IMR-90 (cell line): ENCODE measurements around the gene CYB5R3. TPM values are rescaled to one million over a fixed set of nuclear protein-coding genes. Genes with fewer than 3 reads are reported as not detected.

Experiments
- ATAC-seq: fragments of 200-7000 bp; cut with Tn5 transposase; 2 replicates; pipeline ENCODE4 v1.9.1; 2020; ENCODE audit warnings: low read depth, mild to moderate bottlenecking, moderate library complexity
- BruUV-seq: library from RNA; stranded (reverse); fragments of 400-500 nt; replicated peaks from 2 replicates; lab custom pipeline; 2021; lab: Mats Ljungman, UMichigan
- CTCF ChIA-PET: fragments of 300-600 bp; formaldehyde crosslinking; extraction: SDS; loops from one replicate; lab custom pipeline; 2021; ENCODE audit warnings: antibody characterized with exemption; lab: Yijun Ruan, JAX
- POLR2A ChIA-PET: fragments of 300-600 bp; sonication (Branson Sonifier 250); formaldehyde crosslinking; loops from one replicate; lab custom pipeline; 2022; ENCODE audit warnings: antibody characterized with exemption; ENCODE audit not compliant: unreplicated experiment; lab: Charles Lee
- DNase-seq: peaks from one replicate; pipeline ENCODE4 v3.0.0; 2013
- H2AFZ ChIP-seq: replicated peaks from 2 replicates; pipeline ENCODE3; 2013; ENCODE audit warnings: low read length, mild to moderate bottlenecking; ENCODE audit not compliant: poor library complexity
- H2AK5ac ChIP-seq: 2 replicates; pipeline ENCODE4 v1.6.1; 2013; ENCODE audit warnings: low read depth, low read length, inconsistent platforms
- H2AK9ac ChIP-seq: replicated peaks from 2 replicates; pipeline ENCODE3; 2013; ENCODE audit warnings: mild to moderate bottlenecking, low read depth, low read length, moderate library complexity; ENCODE audit not compliant: poor library complexity
- H2BK120ac ChIP-seq: 2 replicates; pipeline ENCODE4 v1.6.1; 2013; ENCODE audit warnings: low read depth, low read length, inconsistent platforms
- H2BK15ac ChIP-seq: 3 replicates; pipeline ENCODE4 v1.6.1; 2013; ENCODE audit warnings: low read depth, low read length, inconsistent platforms
- H2BK20ac ChIP-seq: 2 replicates; pipeline ENCODE4 v1.6.1; 2013; ENCODE audit warnings: low read depth, mild to moderate bottlenecking, inconsistent platforms, low read length, moderate library complexity
- H2BK5ac ChIP-seq: 2 replicates; pipeline ENCODE4 v1.6.1; 2013; ENCODE audit warnings: mild to moderate bottlenecking, low read depth, low read length, inconsistent platforms; ENCODE audit not compliant: poor library complexity, severe bottlenecking
- H3K14ac ChIP-seq: replicated peaks from 2 replicates; pipeline ENCODE4 v1.6.1; 2013; ENCODE audit warnings: low read depth, low read length, inconsistent platforms
- H3K18ac ChIP-seq: 2 replicates; pipeline ENCODE4 v1.6.1; 2013; ENCODE audit warnings: low read depth, low read length, control low read depth
- H3K23ac ChIP-seq: 2 replicates; pipeline ENCODE4 v1.6.1; 2013; ENCODE audit warnings: low read depth, low read length, inconsistent platforms
- H3K27ac ChIP-seq: 2 replicates; pipeline ENCODE4 v1.5.1; 2013; ENCODE audit warnings: mild to moderate bottlenecking, control low read depth, low read length; ENCODE audit not compliant: insufficient read depth
- H3K27me3 ChIP-seq: 2 replicates; pipeline ENCODE4 v1.6.1; 2013; ENCODE audit warnings: low read length; ENCODE audit not compliant: control insufficient read depth, insufficient read depth
- H3K36me3 ChIP-seq: 2 replicates; pipeline ENCODE4 v1.6.1; 2013; ENCODE audit warnings: low read length, mixed read lengths; ENCODE audit not compliant: control insufficient read depth, insufficient read depth
- H3K4ac ChIP-seq: 2 replicates; pipeline ENCODE4 v1.6.1; 2013; ENCODE audit warnings: low read depth, low read length, inconsistent platforms
- H3K4me1 ChIP-seq: 2 replicates; pipeline ENCODE4 v1.6.1; 2013; ENCODE audit warnings: low read length, mixed read lengths; ENCODE audit not compliant: control insufficient read depth, insufficient read depth
- H3K4me2 ChIP-seq: 2 replicates; pipeline ENCODE4 v1.6.1; 2013; ENCODE audit warnings: low read depth, mild to moderate bottlenecking, control low read depth, low read length, moderate library complexity
- H3K4me3 ChIP-seq: 2 replicates; pipeline ENCODE4 v1.5.1; 2013; ENCODE audit warnings: low read depth, mild to moderate bottlenecking, control low read depth, low read length, moderate library complexity; ENCODE audit not compliant: insufficient read depth
- H3K56ac ChIP-seq: 2 replicates; pipeline ENCODE4 v1.6.1; 2013; ENCODE audit warnings: low read length, inconsistent platforms; ENCODE audit not compliant: insufficient read depth; ENCODE audit errors: extremely low read depth
- H3K79me1 ChIP-seq, 2 experiments: 2 replicates each; pipeline ENCODE4 v1.6.1; 2013; ENCODE audit warnings: low read length in 2 of 2, inconsistent platforms in 1 of 2, low read depth in 1 of 2
- H3K9ac ChIP-seq: 2 replicates; pipeline ENCODE4 v1.6.1; 2013; ENCODE audit warnings: low read depth, low read length, control low read depth
- H3K9me1 ChIP-seq: 2 replicates; pipeline ENCODE4 v1.6.1; 2013; ENCODE audit warnings: low read length, inconsistent platforms; ENCODE audit not compliant: insufficient read depth
- H3K9me3 ChIP-seq: 2 replicates; pipeline ENCODE4 v1.6.1; 2013; ENCODE audit warnings: low read length; ENCODE audit not compliant: control insufficient read depth, insufficient read depth
- H4K20me1 ChIP-seq: 2 replicates; pipeline ENCODE4 v1.6.1; 2013; ENCODE audit warnings: low read length, inconsistent platforms; ENCODE audit not compliant: insufficient read depth
- H4K5ac ChIP-seq: 2 replicates; pipeline ENCODE4 v1.6.1; 2013; ENCODE audit warnings: mild to moderate bottlenecking, low read depth, low read length, control low read depth
- H4K8ac ChIP-seq, 2 experiments: 2 replicates each; pipeline ENCODE4 v1.6.1; 2013; ENCODE audit warnings: low read depth in 2 of 2, low read length in 2 of 2, control low read depth in 1 of 2, inconsistent platforms in 1 of 2
- H4K91ac ChIP-seq: 2 replicates; pipeline ENCODE4 v1.6.1; 2013; ENCODE audit warnings: low read depth, low read length, inconsistent platforms; ENCODE audit not compliant: insufficient read depth
- CEBPB ChIP-seq: IDR thresholded peaks from 2 replicates; pipeline ENCODE4 v1.6.1; 2012; ENCODE audit warnings: low read depth, low read length, improper control_type of control experiment
- CHD1 ChIP-seq: IDR thresholded peaks from 2 replicates; pipeline ENCODE4 v1.6.1; 2012; ENCODE audit warnings: low read depth, low read length, improper control_type of control experiment
- MAFK ChIP-seq: IDR thresholded peaks from 2 replicates; pipeline ENCODE4 v1.6.1; 2012; ENCODE audit warnings: low read depth, low read length, improper control_type of control experiment
- NFE2L2 ChIP-seq: fragments of 150-350 bp; IDR thresholded peaks from 2 replicates; pipeline ENCODE4 v1.6.1; 2016; ENCODE audit warnings: low read depth, mild to moderate bottlenecking, low read length
- SMC3 ChIP-seq: fragments of 150-350 bp; IDR thresholded peaks from 2 replicates; pipeline ENCODE4 v1.6.1; 2016; ENCODE audit warnings: low read depth, mild to moderate bottlenecking, antibody characterized with exemption, low read length, moderate library complexity
- WGBS, 2 experiments: methylation state at CpG; one replicate each; pipeline versions ENCODE4 v1.1.5 to v1.1.7; 2013; ENCODE audit warnings: missing lambda C conversion rate in 2 of 2; ENCODE audit not compliant: insufficient read length in 1 of 2; ENCODE audit errors: extremely low coverage in 2 of 2; 5-methylcytosine and 5-hydroxymethylcytosine counted together
- dilution Hi-C: fragments of 300-500 bp; cut with HindIII; formaldehyde crosslinking; loops from one replicate; pipeline ENCODE4 v1.14.3; 2018; ENCODE audit warnings: low sequenced_read_pairs; ENCODE audit not compliant: unreplicated experiment
- in situ Hi-C: fragments of 300-500 bp; cut with MboI; formaldehyde crosslinking; loops from 3 replicates; pipeline ENCODE4 v1.14.3; 2019; ENCODE audit warnings: low sequenced_read_pairs, inconsistent platforms, mixed read lengths
- intact Hi-C: fragments of 100-400 bp; cut with micrococcal nuclease; formaldehyde crosslinking; loops from 2 replicates; pipeline ENCODE4 v1.10.0; 2022
- polyA plus RNA-seq, 3 experiments: library from polyadenylated mRNA; depleted of rRNA; stranded (reverse); fragments of >200 nt; gene quantifications; 2 replicates each; pipeline ENCODE4 v1.2.3, GENCODE V29; 2012; ENCODE audit warnings: low replicate concordance in 1 of 3
- total RNA-seq: library from RNA; depleted of rRNA; stranded (reverse); fragments of >200 nt; gene quantifications from 2 replicates; pipeline ENCODE4 v1.2.3, GENCODE V29; 2012
- TF ChIP-seq, protein P1 (sequence below): fragments of 150-350 bp; IDR thresholded peaks from 2 replicates; pipeline ENCODE4 v1.6.1; 2017; ENCODE audit warnings: mild to moderate bottlenecking, antibody characterized with exemption, low read length, low read depth

Gene CYB5R3
- total and polyA plus RNA-seq, 2 of the 4 experiments (the other 2 are of a cell fraction) = 44.1 to 362 TPM

DNA sequence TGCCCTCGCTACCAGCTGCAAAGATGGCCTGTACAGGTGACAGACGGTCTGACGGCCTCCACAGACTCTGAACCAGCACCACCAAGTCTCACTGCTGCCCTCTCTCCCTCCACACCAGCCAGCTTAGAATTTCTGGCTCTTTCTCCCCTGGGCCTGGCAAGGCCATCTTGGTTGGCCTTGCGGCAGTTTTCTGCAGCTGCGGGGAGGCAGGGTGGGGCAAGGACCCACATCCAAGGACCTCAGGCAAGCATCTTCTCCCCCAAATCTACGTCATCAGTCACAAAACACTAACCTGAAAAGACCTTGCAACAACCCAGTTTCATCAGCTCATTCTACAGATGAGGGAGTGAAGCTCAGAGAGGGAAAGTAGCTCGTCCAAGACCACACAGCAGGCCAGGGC, 22.8 kb downstream of the CYB5R3 start:
- in situ Hi-C loops (no loop called here), intact Hi-C loops (no loop called here), dilution Hi-C loops (no loop called here)
- H3K36me3 ChIP-seq = peaks cover 70% of the 10 kb centered on the region
- H3K4me2 ChIP-seq = no peak overlapping the region
- peaks cover 7 to 36% of the 10 kb centered on the region in 2 experiments for H3K79me1 ChIP-seq
- ChIA-PET POLR2A (no interaction called here), CTCF (no interaction called here)
- H3K27me3 ChIP-seq = no peaks in the 10 kb centered on the region
- no peak overlapping the region for H3K9ac ChIP-seq
- 0 out of 2 replicates have a peak, but pooled peaks cover 5% of the 10 kb centered on the region for H3K9me1 ChIP-seq
- H3K14ac ChIP-seq = no peak overlapping the region
- H2BK120ac ChIP-seq = no peak overlapping the region
- H3K23ac ChIP-seq = no peak overlapping the region
- H3K56ac ChIP-seq = no peak overlapping the region
- H2BK15ac ChIP-seq = no peak overlapping the region
- H4K5ac ChIP-seq = no peak overlapping the region
- no peaks in the 10 kb centered on the region for H3K9me3 ChIP-seq
- H2AFZ ChIP-seq = no peak overlapping the region
- no peak overlapping the region for H4K91ac ChIP-seq
- no peak overlapping the region for H3K27ac ChIP-seq
- no peak overlapping the region for H3K4me3 ChIP-seq
- H2AK5ac ChIP-seq = no peak overlapping the region
- H2BK20ac ChIP-seq = no peak overlapping the region
- H2AK9ac ChIP-seq = peak overlapping the region; percentile 42
- DNase-seq (no peak), ATAC-seq (no peak)
- TF ChIP-seq MAFK = no peak
- TF ChIP-seq, protein P1, sequence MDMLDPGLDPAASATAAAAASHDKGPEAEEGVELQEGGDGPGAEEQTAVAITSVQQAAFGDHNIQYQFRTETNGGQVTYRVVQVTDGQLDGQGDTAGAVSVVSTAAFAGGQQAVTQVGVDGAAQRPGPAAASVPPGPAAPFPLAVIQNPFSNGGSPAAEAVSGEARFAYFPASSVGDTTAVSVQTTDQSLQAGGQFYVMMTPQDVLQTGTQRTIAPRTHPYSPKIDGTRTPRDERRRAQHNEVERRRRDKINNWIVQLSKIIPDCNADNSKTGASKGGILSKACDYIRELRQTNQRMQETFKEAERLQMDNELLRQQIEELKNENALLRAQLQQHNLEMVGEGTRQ = no peak
- no peak for TF ChIP-seq CHD1
- no peak for TF ChIP-seq CEBPB
- no peak for TF ChIP-seq SMC3
- no peak for TF ChIP-seq NFE2L2
- H2BK5ac ChIP-seq = no peak overlapping the region
- no peak overlapping the region for H3K4ac ChIP-seq
- H4K20me1 ChIP-seq = peaks cover 10% of the 10 kb centered on the region; the same call in 1 of the 2 replicates
- H3K18ac ChIP-seq = no peak overlapping the region
- no peak overlapping the region for H4K8ac ChIP-seq
- H3K4me1 ChIP-seq = peaks cover 2% of the 10 kb centered on the region
- BruUV-seq = no TSS peak
- WGBS, 2 experiments = 100% methylated on average over 2 of the region's 7 CpGs; no CpG with 5 or more reads in 1 of the 2 experiments
